MM.1S (cell line): ENCODE measurements around the gene CC2D2A.

Experiments
- CTCF ChIP-seq: fragments of 300-600 bp; sonication (generic); IDR thresholded peaks from 2 replicates; pipeline ENCODE4 v1.5.1; 2016; ENCODE audit warnings: antibody characterized with exemption, low read length, mixed read lengths
- EZH2 ChIP-seq: fragments of 300-600 bp; sonication (generic); optimal IDR thresholded peaks from 2 replicates; pipeline ENCODE3; 2017; ENCODE audit warnings: low read depth, mild to moderate bottlenecking, antibody characterized with exemption, low read length, mixed read lengths
- EZH2phosphoT487 ChIP-seq: fragments of 300-600 bp; sonication (generic); IDR thresholded peaks from 2 replicates; pipeline ENCODE4 v1.6.1; 2018; ENCODE audit warnings: antibody characterized with exemption, low read length

GRCh38 chr4:15500701-15501100, 31.0 kb downstream of the CC2D2A start:
- TF ChIP-seq CTCF (no peak), EZH2 (no peak), EZH2phosphoT487 (no peak)
